CD4-positive, alpha-beta T cell treated with Interleukin-15 for 4 hours (primary cell): ENCODE results near the gene PMEL.
"Not testable (repeated sequence)": the region's sequence is repeated elsewhere in the genome, so short reads cannot be mapped to it uniquely, and the experiment has no call there.

Experiments used
- DNase-seq: peaks from one replicate; pipeline ENCODE4 v3.0.0-alpha.2; 2020; ENCODE audit warnings: low spot score

PMEL gene

DNA sequence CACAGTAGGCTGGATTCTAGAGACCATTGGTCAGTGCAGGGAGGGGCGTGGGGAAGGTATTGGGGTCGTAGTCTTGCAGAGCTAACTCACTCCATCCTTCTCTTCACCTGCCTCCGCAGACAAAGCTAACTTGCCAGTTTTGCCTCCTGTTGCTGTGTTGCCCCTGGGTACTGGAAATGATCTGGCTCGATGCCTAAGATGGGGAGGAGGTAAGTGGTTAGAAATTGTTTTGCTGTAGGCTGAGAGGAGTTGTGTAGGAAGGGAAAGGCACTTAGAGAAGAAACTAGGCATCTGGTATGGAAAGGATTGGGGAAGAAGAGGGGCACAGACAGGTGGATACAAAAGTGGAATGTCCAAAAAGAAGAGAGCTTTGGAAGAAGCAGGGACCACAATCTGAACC, 23.8 kb downstream of the PMEL start:
- no peak for DNase-seq

DNA sequence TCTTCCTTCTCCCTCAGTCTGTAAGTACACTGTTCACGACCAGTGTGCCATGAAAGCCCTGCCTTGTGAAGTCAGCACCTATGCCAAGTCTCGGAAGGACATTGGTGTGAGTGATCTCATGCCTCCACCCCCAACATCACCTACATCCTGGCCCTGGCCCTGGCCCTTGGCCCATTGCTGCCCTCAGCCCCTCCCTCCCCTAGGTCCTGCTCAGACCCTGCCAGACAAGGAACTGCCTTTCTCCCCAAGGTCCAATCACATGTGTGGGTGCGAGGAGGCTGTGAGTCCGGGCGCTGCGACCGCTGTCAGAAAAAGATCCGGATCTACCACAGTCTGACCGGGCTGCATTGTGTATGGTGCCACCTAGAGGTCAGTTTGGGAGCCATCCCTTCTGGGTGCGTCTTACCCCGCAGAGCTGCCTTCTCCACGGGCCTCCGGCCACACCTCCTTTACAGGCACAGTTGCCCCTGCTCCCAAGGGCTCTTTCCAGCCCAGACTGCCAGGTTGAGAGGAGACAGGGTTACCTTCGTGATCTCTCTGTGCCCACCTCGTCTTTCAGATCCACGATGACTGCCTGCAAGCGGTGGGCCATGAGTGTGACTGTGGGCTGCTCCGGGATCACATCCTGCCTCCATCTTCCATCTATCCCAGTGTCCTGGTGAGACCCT, 25.6 kb downstream of the PMEL start:
- DNase-seq: peak; percentile 89

DNA sequence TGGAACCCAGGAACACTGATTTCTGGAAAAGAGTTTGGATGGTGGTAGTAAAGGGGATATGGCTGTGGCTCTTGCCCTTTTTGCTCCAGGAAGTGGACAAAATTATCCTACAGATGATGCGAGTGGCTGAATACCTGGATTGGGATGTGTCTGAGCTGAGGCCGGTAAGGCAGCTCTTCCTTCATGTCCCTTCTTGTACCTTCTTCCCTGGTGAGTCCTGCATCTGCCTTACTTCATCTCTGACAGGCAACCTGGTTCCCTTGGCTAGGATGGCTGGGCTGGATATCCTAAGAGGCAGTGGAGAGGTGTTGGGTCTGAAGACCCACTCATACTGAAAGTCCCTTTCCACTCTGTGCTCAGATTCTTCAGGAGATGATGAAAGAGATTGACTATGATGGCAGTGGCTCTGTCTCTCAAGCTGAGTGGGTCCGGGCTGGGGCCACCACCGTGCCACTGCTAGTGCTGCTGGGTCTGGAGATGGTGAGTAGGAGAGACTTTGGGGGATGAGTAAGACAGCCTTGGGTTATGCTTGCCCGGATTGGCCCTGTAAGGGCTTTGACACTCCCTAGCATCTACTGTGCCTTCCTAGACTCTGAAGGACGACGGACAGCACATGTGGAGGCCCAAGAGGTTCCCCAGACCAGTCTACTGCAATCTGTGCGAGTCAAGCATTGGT, 26.9 kb downstream of the PMEL start:
- DNase-seq: no peak

DNA sequence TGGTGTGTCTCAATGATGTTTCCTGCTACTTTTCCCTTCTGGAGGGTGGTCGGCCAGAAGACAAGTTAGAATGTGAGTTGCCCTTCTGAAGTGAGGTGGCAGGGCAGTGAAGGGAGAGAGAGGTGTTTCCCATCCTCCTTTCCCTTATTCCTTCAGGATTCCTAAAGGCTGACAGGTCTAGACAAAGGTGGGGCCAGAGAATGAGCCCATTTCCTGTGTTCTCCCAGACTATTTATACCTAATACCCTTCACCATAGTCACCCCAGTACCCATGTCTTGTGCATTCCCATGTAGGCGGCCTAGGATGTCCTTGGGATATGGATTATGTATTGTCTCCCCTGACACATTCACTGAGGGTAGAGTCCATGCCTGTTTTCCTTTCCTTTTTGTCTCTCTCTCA, 27.9 kb downstream of the PMEL start:
- no peak for DNase-seq

- DNase-seq: no peak
Observed at GRCh38 chr12:55935738-55936151, 30.1 kb downstream of the PMEL start.

DNA sequence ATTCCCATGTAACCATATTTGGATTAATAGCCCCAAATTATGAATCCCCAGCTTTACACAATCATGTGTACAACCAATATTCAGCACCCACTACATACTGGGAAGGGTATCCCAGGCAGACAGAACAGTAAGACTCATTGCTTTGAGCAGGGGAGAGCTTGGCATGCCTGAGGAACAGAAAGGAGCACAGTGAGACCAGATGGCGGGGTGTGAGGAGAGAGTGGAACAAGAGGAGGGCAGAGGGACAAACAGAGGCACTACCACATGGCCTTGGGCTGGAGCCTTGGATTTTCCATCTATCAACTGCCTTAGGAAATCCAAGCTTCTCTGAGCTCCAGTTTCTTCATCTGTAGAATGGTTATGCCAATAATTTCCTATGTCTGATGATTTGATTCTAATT, 31.1 kb downstream of the PMEL start:
- DNase-seq: no peak

GRCh38 chr12:55933799-55934742, 31.8 kb downstream of the PMEL start:
- DNase-seq: no peak

GRCh38 chr12:55933169-55933798, 32.6 kb downstream of the PMEL start:
- peak; percentile 37 for DNase-seq

DNA sequence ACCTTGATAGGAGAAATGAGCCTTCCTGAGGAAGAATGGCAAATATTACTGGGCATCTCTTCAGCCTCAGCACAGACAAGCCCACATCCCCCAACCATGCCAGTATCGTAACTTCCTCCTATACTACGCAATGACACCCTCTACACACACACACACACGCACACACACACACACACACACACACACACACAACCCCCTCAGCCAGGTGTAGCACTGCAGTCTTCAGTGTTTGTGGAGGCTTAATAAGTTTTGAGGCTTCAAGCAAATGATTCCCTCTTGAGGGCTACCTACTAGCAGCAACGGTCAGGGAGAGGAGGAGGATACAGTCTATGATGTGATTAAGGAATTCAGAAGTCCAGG, 33.3 kb downstream of the PMEL start:
- DNase-seq: peak; percentile 58

DNA sequence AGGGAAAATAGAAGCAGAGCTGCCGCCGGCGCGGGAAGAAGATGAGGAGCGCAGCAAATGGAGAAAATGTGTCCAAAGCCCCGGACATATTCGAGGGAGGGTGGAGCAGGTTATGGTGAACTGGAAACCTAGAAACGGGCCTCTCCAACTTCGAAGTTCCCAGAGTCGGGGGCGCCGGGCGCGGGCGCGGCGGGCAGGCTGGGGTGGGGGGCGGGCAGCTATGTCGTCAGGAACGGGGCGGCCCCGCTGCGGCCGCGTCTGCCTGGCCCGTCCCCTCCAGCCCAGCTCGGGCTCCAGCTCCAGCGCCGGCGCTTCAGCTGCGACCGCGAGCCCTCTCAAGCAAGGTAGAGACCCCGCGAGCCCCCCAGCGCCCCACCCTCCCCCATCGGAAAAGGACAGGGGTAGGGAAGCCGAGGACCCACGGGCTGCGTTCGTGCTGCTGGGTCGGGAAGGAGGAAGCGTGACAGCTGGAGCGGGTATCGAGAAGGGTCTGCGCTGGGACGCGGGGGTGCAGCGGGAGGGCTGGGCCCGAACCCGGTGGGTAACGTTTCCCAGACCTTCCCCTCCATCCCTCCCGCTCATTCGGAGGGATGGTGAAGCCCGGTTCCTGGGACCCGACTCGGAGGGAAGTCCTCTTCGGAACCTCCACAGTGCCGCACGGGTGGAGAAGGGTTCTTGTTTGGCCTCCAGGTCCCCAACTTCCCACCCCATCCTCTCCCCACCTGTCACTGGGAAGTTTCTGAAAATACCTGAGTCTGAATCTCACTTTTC, 33.9 kb downstream of the PMEL start:
- DNase-seq: no peak

DNA sequence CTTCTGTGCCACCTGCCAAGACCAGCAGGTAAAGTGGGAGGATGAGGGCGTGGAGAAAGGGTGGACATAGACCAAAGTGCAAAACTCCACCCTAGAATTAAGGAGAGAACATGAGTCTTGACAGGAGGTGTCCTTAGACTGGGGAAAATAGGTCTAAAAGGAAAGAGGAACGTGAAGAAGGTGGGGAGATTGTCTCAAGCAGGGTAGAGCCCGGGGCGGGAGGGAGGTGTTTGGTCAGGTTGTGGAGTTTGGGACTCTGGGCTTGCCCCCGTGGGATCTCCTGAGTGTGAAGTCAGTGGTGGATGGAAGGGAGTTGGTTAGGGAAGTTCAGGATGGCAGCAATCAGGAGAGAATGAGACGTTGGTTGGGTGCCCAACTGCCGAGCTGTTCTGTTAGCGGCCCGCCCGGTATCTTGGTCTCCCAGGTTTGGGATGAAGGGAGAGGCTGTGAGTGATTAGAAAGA, 34.5 kb downstream of the PMEL start:
- DNase-seq: no peak

DNA sequence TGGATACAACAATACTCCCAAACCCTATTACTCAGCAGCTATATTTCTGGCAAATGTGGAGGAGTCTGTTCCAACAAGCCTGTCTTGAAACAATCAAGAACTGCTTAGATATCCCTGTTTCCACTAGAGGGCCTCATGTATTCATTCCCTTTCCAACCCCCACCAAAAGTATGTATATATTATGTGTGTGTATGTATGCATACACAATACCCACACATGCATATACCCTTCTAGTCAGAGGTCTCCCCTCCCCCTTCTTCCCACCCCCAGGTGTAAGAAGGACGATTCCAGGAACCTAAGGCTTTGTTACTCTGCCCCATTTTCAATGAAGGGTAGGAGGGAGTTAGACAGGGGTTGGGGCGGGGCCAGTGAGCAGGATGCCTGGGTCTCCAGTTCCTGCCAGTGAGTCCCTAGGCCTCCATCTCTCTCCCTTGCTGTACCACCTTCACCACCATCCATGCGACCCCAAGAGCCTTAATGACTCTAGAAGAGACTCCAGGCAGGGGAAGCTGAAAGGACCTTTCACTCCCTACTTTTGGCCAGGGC, 35.0 kb downstream of the PMEL start, which contains the start of gene DGKA:
Gene DGKA (plus strand): TSS at position 392 of the 546 bp plus-strand sequence. CDS start 5,342 bp downstream, outside the sequence.
- DNase-seq: peak; percentile 87

GRCh38 chr12:55929306-55929791, 36.5 kb downstream of the PMEL start:
- peak; percentile 90 for DNase-seq

DNA sequence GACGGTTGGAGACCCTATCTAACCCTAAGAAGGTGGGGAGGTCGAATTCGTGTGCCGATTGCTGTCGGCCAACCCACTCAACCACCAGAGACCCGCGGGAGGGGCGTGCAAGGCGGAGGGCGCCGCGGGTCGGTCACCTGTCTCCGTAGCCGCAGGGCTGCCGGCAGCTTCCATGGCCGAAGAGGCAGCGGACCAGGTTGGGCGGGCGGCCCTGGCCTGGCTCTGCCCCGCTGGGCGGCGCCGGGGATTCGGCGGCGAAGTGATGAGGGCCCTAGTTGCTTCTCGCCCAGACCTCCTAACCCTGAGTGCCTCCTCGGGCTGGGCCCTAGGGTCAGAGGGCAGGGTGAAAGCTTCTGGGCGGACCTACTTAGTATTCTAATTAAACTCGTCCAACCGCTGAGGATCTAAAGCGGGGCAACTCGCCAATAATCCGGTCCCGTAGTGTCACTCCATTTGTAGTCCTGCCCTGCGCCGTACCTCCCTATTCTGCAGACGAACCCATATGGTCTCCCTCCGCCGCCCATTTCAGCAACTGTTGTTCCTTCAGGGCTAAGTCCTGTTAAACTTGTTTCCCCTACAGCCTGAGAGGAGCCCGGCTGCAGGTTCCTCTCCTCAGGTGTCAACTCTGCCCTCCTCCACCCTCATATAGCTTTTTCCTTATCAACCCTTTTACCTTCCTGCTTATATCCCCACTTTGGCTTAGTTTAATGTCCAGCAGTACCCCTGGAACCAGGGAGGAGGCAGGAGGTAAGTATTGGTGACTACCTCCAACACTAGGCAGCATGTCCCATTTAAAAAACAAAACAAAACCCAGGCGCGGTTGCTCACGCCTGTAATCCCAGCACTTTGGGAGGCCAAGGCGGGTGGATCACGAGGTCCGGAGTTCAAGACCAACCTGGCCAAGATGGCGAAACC, 38.0 kb downstream of the PMEL start, which contains the start of gene PYM1:
Gene PYM1 (minus strand): TSS at position 307 of the 915 bp plus-strand sequence. CDS start 133 bp downstream, at position 174.
- DNase-seq: peak; percentile 76

DNA sequence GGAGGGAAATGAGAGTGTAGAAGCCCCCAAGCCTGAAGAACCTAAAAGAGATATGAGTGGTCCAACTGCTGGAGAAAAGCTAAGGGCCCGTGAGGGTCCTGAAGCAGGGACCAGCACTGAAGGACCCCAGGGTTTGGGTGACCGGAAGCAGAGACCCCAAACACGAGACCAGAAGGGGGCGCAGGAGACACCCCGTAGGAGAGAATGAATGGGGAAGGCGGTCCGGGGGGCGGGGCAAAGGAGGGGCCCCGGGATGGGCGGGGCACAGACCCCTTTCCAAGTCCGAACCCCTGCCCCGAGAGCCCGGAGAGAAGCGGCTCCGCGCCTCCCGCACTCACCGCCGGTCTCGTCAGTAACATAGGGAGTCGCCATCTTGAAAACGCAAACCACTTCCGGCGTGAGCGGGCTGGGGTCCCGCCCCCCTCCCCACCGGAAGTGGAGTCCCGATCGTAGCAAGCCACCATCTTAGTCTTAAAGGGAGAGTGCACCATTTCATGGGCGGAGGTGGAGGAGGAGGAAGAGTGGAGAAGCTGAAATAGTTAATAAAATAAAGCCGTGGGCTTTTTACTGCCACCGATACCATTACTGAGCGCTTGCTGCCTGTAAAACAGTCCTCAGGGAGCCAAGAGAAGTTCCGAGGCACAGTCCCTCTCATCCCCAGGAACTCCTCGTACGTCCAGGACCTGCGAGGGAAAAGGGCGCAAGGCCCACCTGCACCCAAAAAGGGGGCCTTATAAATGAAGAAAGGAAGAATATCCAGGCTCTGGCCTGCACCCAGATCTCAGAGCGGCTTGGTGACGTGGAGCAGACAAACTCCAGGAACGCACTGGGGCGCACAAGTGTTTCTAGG, 38.9 kb downstream of the PMEL start:
- peak; percentile 90 for DNase-seq

GRCh38 chr12:55925870-55926737, 39.7 kb downstream of the PMEL start:
- no peak for DNase-seq

DNA sequence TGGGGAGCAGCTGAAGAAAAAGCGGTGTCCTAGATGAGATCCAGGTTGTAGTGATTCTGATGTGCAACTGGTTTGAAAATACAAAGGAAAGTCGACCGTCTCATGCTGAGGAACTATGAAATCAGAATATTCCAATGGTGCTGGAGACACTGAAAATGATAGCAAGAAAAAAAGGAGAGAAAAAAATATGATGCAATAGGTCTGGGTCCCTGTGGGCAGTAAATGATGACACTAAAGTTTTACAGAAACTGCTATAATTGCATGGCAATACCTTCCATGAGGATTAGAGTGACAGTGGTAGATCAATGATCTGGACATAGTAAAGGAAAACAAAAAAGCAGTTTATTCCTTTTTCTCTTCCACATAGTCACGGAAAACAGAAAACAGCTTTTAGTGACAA, 40.5 kb downstream of the PMEL start:
- DNase-seq: no peak

DNA sequence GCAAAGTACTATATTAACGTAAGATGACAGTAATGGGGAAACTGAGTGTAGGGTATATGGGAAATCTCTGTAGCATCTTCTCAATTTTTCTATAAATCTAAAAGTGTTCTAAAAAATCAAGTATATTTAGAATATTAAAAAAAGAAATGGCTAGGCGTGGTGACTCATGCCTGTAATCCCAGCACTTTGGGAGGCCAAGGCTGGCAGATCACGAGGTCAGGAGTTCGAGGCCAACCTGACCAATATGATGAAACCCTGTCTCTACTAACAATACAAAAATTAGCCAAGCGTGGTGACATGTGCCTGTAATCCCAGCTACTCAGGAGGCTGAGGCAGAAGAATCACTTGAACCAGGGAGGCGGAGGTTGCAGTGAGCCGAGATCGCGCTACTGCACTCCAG, 42.2 kb downstream of the PMEL start:
- not testable (repeated sequence) for DNase-seq
